ENCODE measurements around the gene UNC45A.
"Not testable (repeated sequence)": the region's sequence is repeated elsewhere in the genome, so short reads cannot be mapped to it uniquely, and the experiment has no call there.

UNC45A gene

DNA sequence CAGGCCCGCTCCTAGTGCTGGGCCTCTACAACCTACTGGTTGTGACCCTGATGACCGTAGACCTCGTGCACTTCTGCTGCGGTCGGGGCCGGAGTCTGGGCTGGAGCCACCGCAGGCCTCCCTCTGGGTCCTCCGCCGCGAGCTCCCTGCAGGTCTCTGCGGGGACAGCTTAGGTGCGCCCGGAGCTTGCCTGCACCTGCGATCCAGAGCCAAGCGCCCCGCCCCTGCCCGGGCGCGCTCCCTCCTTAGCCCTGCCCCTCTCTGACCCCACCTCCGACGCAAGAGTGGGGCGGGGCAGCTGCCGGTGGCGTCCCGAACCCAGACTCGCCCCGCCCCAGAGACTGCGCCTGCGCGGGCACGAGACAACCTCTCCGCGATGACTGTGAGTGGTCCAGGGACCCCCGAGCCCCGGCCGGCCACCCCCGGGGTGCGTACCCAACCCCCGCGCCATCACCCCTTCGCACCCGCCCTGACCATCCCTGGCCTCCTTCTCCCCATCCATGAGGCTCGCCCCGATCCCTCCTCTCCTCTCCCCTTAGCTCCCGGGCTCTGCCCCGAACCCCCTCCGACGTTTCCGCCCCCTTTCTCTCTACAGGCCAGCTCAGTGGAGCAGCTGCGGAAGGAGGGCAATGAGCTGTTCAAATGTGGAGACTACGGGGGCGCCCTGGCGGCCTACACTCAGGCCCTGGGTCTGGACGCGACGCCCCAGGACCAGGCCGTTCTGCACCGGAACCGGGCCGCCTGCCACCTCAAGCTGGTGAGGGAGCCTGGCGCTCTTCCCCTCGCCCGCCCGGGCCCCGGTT is at the start of gene UNC45A:
Gene UNC45A (plus strand): TSS at position 337 of the 803 bp plus-strand sequence. CDS start 40 bp downstream, at position 377.
- peak; percentile 97 for DNase-seq (ENCODE audit: low read depth in 2 of 2)

DNA sequence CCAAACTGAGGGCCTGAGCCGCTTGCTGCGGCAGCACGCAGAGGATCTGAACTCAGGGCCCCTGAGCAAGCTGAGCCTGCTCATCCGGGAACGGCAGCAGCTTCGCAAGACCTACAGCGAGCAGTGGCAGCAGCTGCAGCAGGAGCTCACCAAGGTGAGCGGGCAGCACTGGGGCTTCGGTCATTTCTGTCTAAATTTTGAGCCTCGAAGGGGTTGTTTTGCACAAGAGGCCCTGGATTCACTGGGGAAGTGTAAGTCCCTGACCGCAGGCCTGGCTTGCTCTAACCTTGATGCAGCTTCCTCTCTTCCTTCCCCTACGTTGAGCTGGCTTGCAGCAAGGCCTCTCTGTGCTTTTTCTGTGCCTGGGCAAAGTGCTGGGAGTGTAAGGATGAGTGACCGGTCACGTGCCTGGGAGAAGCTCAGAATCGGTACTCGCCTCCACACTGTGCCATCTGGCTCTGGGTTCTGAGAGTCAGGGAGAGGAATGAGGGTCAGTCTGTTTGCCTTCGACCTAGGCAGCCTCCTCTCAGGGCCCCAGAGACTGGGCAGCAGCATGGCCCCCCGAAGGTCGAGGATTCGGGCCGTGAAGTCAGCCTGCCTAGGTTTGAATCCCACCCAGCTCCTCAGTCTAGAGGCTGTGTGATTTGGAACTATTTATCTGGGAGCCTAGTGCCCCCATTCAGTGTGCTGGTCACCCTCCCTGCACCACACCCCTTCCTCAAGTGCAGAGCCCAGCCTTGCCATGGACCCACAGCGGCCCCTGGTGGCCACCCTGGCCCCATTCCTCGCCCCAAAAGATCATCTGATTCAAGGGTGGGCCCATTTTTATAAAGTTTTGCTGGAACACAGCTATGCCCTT is 49.4 kb upstream of the UNC45A start:
- peak; percentile 75 to 83 for DNase-seq (ENCODE audit: low read depth in 2 of 2)

- no peak for DNase-seq (ENCODE audit: low read depth in 2 of 2)
Measured at GRCh38 chr15:90886291-90886614, 48.8 kb upstream of the UNC45A start.

- no peak for DNase-seq (ENCODE audit: low read depth in 2 of 2)
Measured at GRCh38 chr15:90887037-90887481, 48.0 kb upstream of the UNC45A start.

GRCh38 chr15:90889313-90889730 is 45.8 kb upstream of the UNC45A start:
- no peak for DNase-seq (ENCODE audit: low read depth in 2 of 2)

DNA sequence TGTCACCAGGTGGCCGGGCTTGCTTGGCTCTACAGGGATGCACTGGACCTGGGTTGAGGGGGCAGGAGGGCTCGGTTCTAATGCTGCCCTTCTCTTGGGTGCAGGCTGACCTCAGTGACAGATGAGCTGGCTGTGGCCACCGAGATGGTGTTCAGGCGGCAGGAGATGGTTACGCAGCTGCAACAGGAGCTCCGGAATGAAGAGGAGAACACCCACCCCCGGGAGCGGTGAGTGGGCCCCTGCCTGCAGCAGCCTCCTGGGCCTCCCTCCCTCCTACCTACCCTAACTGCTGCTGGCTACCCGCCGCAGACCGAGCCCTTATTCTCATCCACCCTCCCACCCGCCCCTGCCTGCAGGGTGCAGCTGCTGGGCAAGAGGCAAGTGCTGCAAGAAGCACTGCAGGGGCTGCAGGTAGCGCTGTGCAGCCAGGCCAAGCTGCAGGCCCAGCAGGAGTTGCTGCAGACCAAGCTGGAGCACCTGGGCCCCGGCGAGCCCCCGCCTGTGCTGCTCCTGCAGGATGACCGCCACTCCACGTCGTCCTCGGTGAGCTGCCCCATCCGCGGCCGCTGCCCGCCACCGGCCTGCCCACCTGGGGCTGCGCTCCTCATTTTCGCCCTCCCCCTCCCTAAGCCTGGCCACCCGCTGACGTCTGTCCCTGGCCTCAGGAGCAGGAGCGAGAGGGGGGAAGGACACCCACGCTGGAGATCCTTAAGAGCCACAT is 45.2 kb upstream of the UNC45A start:
- DNase-seq (ENCODE audit: low read depth in 2 of 2), result no peak

GRCh38 chr15:90890839-90891238 is 44.2 kb upstream of the UNC45A start:
- DNase-seq (ENCODE audit: low read depth in 2 of 2), result no peak

DNA sequence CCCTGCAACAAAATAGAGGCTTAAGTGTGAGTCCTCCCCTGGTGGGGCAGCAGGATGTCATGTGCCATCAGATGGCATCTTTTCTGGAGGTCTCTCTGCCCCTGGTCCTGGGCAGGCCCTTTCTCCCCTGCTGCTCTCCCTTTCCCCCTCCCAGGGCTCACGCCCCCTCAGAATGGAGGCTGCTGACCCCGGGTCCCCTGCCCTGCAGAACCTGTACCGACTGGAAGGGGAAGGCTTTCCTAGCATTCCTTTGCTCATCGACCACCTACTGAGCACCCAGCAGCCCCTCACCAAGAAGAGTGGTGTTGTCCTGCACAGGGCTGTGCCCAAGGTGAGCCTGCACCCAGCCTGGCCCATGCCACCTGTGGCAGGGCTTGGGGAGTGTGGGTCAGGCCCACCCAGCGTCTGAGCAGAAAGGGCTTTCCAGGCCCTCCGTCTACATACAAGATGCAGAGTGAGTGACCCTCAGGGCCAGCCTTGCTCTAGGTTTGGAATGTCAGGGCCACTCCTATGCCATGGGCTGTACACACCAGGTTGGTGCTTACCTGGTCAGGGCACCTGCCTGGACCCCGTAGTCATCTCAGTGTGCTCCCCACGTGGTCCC is 43.6 kb upstream of the UNC45A start:
- DNase-seq (ENCODE audit: low read depth in 2 of 2), result no peak

GRCh38 chr15:90892023-90892422 is 43.1 kb upstream of the UNC45A start:
- no peak for DNase-seq (ENCODE audit: low read depth in 2 of 2)

DNA sequence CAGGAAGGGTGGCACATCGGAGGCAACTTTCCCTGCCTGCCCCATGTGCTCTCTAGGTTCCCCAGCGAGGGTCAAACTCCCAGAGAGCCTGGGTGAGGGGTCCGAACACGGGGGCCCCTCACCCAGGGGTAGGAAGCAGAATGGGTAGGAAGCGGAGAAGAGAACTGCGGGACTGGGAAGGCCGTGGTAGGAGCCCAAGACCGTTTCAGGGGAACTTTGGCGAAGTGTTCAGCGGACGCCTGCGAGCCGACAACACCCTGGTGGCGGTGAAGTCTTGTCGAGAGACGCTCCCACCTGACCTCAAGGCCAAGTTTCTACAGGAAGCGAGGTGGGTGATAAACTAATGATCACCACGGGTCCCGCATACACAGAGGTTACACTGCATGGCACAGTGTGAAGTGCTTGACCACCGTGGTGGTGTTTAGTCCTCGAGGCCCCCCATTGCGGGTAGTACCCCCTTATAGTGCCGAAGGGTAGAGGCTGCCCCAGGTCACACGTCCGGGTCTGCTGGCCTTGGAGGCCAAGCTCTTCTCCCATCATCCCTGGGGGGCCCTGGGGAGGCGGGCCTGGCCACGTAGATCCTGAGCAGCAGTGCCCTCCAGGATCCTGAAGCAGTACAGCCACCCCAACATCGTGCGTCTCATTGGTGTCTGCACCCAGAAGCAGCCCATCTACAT is 42.4 kb upstream of the UNC45A start:
- DNase-seq (ENCODE audit: low read depth in 2 of 2), result no peak

DNA sequence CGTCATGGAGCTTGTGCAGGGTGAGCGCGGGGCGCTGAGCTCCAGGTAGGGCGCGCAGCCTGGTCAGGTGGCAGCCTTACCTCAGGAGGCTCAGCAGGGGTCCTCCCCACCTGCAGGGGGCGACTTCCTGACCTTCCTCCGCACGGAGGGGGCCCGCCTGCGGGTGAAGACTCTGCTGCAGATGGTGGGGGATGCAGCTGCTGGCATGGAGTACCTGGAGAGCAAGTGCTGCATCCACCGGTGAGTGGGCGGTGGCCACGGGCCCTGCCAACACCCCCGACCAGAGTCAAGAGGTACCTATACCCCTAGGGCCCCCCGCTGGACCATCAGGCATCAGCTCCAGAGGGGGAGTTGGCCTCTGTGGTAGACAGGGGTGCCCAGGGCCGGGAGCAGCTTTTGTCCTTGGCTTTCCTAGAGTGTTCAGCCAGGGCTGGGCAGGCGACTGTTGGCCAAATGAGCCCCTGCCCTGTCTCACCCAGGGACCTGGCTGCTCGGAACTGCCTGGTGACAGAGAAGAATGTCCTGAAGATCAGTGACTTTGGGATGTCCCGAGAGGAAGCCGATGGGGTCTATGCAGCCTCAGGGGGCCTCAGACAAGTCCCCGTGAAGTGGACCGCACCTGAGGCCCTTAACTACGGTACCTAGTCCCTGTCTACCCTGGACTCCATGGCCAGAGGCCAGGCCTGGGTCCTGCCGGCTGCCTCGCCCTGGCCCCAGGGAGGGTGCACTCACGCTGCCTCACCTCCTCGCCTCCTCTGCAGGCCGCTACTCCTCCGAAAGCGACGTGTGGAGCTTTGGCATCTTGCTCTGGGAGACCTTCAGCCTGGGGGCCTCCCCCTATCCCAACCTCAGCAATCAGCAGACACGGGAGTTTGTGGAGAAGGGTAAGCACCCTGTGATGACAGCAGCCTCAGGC is 41.7 kb upstream of the UNC45A start:
- no peak for DNase-seq (ENCODE audit: low read depth in 2 of 2)

GRCh38 chr15:90895571-90896117 is 39.4 kb upstream of the UNC45A start:
- no peak for DNase-seq (ENCODE audit: low read depth in 2 of 2)

GRCh38 chr15:90897131-90897655 is 37.9 kb upstream of the UNC45A start:
- DNase-seq (ENCODE audit: low read depth in 2 of 2), result not testable (repeated sequence)

GRCh38 chr15:90901175-90902039 is 33.7 kb upstream of the UNC45A start:
- no peak for DNase-seq (ENCODE audit: low read depth in 2 of 2)

- DNase-seq (ENCODE audit: low read depth in 2 of 2), result peak; percentile 57 to 63
Measured at GRCh38 chr15:90902040-90902839, 32.8 kb upstream of the UNC45A start.

- peak; percentile 74 to 80 for DNase-seq (ENCODE audit: low read depth in 2 of 2)
Measured at GRCh38 chr15:90902840-90903732, 32.0 kb upstream of the UNC45A start, which contains the start of gene MAN2A2. Gene MAN2A2 (plus strand): TSS chr15:90903302. CDS start chr15:90904208, 906 bp downstream.

All from stimulated activated CD4-positive, alpha-beta T cell treated with anti-CD3 and anti-CD28 coated beads, Interleukin-4, amount 100 ng/mL, for 48 hours (primary cell).